Astrocyte (in vitro differentiated cells and primary cell): ENCODE data around the gene GJC3.

Experiments used
- EZH2 ChIP-seq: IDR thresholded peaks from 2 replicates; pipeline ENCODE4 v1.6.1; 2012; ENCODE audit warnings: mild to moderate bottlenecking, low read length, inconsistent platforms; ENCODE audit not compliant: insufficient read depth
- TF ChIP-seq, protein P1 (sequence below): IDR thresholded peaks from 2 replicates; pipeline ENCODE4 v1.5.1; 2011; ENCODE audit warnings: low read depth, mild to moderate bottlenecking, inconsistent platforms, low read length, moderate library complexity; ENCODE audit not compliant: insufficient read depth

DNA sequence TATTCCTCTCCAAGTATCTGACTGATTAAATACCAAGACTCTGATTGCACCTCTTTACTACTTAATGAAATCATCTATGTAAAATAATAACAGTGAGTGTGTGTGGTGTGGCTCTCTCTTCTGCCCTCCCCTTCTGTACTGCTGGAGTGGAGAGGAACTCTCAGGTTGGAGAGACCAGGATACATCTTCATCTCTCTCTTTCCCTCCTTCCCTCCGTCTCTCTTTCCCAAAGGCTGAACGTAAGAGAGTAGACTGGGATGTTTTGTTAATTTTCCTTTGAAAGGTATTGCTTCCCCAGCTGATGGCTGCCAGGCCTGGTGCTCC, 272 bp upstream of the GJC3 start:
- TF ChIP-seq, protein P1, sequence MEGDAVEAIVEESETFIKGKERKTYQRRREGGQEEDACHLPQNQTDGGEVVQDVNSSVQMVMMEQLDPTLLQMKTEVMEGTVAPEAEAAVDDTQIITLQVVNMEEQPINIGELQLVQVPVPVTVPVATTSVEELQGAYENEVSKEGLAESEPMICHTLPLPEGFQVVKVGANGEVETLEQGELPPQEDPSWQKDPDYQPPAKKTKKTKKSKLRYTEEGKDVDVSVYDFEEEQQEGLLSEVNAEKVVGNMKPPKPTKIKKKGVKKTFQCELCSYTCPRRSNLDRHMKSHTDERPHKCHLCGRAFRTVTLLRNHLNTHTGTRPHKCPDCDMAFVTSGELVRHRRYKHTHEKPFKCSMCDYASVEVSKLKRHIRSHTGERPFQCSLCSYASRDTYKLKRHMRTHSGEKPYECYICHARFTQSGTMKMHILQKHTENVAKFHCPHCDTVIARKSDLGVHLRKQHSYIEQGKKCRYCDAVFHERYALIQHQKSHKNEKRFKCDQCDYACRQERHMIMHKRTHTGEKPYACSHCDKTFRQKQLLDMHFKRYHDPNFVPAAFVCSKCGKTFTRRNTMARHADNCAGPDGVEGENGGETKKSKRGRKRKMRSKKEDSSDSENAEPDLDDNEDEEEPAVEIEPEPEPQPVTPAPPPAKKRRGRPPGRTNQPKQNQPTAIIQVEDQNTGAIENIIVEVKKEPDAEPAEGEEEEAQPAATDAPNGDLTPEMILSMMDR: no peak
- TF ChIP-seq EZH2: no peak
